Liver (tissue), 9 donors: ENCODE results near the gene NPIPA3. TPM values are rescaled to one million over a fixed set of nuclear protein-coding genes. Genes with fewer than 3 reads are reported as not detected.
"Not testable (repeated sequence)": the region's sequence is repeated elsewhere in the genome, so short reads cannot be mapped to it uniquely, and the experiment has no call there.

Experiments used
- DNase-seq: peaks from one replicate; pipeline ENCODE4 v3.0.0-alpha.2; 2017; ENCODE audit warnings: low spot score
- H3K27ac ChIP-seq, 2 donors: one replicate each; pipeline ENCODE4 v1.7.0; 2013; ENCODE audit warnings: inconsistent platforms in 2 of 2, low read length in 2 of 2, control low read depth in 1 of 2, low read depth in 1 of 2, mild to moderate bottlenecking in 1 of 2
- H3K27me3 ChIP-seq, 4 donors: one replicate each; pipeline versions ENCODE4 v1.6.1 to v1.7.0; 2013; ENCODE audit warnings: low read length in 3 of 4, inconsistent platforms in 1 of 4, mild to moderate bottlenecking in 1 of 4, moderate library complexity in 1 of 4; ENCODE audit not compliant: control insufficient read depth in 4 of 4, insufficient read depth in 4 of 4
- H3K36me3 ChIP-seq, 4 donors: one replicate each; pipeline versions ENCODE4 v1.6.1 to v1.7.0; 2013; ENCODE audit warnings: low read length in 3 of 4, mild to moderate bottlenecking in 3 of 4, low read depth in 1 of 4, moderate library complexity in 1 of 4; ENCODE audit not compliant: control insufficient read depth in 4 of 4, insufficient read depth in 3 of 4
- H3K4me1 ChIP-seq, 4 donors: one replicate each; pipeline versions ENCODE4 v1.6.1 to v1.7.0; 2013; ENCODE audit warnings: low read length in 3 of 4, mild to moderate bottlenecking in 3 of 4, moderate library complexity in 1 of 4; ENCODE audit not compliant: control insufficient read depth in 4 of 4, insufficient read depth in 4 of 4
- H3K4me3 ChIP-seq, 3 donors: one replicate each; pipeline versions ENCODE4 v1.6.1 to v1.7.0; 2013; ENCODE audit warnings: low read length in 3 of 3, control low read depth in 1 of 3, low read depth in 1 of 3, mild to moderate bottlenecking in 1 of 3
- H3K9ac ChIP-seq, 2 donors: one replicate each; pipeline ENCODE4 v1.7.0; 2013; ENCODE audit warnings: low read length in 2 of 2, mild to moderate bottlenecking in 2 of 2, moderate library complexity in 2 of 2, control low read depth in 1 of 2, low read depth in 1 of 2
- H3K9me3 ChIP-seq, 4 donors: one replicate each; pipeline versions ENCODE4 v1.6.1 to v1.7.0; 2013; ENCODE audit warnings: low read length in 3 of 4; ENCODE audit not compliant: control insufficient read depth in 4 of 4
- EGR1 ChIP-seq, 2 donors: IDR thresholded peaks; 2 replicates each; pipeline ENCODE4 v1.6.1; 2016 to 2018; ENCODE audit warnings: antibody characterized with exemption in 2 of 2, low read depth in 2 of 2
- FOXA1 ChIP-seq: IDR thresholded peaks from 2 replicates; pipeline ENCODE4 v1.6.1; 2016; ENCODE audit warnings: antibody characterized with exemption
- GABPA ChIP-seq, 2 donors: IDR thresholded peaks in 1 of 2; conservative IDR thresholded peaks in 1 of 2; 2 replicates each; pipeline ENCODE4 v1.6.1; 2016; ENCODE audit warnings: antibody characterized with exemption in 2 of 2, mild to moderate bottlenecking in 1 of 2, moderate library complexity in 1 of 2
- HNF4A ChIP-seq, 2 donors: conservative IDR thresholded peaks; 2 replicates each; pipeline ENCODE4 v1.6.1; 2016; ENCODE audit warnings: antibody characterized with exemption in 2 of 2, mild to moderate bottlenecking in 2 of 2
- HNF4G ChIP-seq: IDR thresholded peaks from 2 replicates; pipeline ENCODE4 v1.6.1; 2016; ENCODE audit warnings: antibody characterized with exemption
- NR2F2 ChIP-seq: IDR thresholded peaks from 2 replicates; pipeline ENCODE4 v1.6.1; 2016; ENCODE audit warnings: antibody characterized with exemption
- RXRA ChIP-seq, 2 donors: IDR thresholded peaks; 2 replicates each; pipeline ENCODE4 v1.6.1; 2017 to 2018; ENCODE audit warnings: antibody characterized with exemption in 2 of 2, mild to moderate bottlenecking in 1 of 2
- SP1 ChIP-seq: IDR thresholded peaks from 2 replicates; pipeline ENCODE4 v1.6.1; 2018; ENCODE audit warnings: antibody characterized with exemption, mild to moderate bottlenecking
- YY1 ChIP-seq: IDR thresholded peaks from 2 replicates; pipeline ENCODE4 v1.6.1; 2016; ENCODE audit warnings: antibody characterized with exemption, mild to moderate bottlenecking
- WGBS: extraction: QIAGEN DNeasy Blood & Tissue Kit; methylation state at CpG from one replicate; pipeline ENCODE4 v1.1.7; 2013; 5-methylcytosine and 5-hydroxymethylcytosine counted together
- polyA plus RNA-seq, 2 donors: library from polyadenylated mRNA; stranded (reverse) in 1 of 2; unstranded in 1 of 2; fragments of 200-250 nt in 1 of 2; fragments of >200 nt in 1 of 2; fragmentation: Nextera tagmentation in 1 of 2; extraction: Ambion mirVana in 1 of 2; gene quantifications; one replicate each; pipeline versions ENCODE4 v1.2.1 to v1.2.3, GENCODE V29; 2013 to 2015
- total RNA-seq, 2 donors: library from RNA; depleted of rRNA; stranded (reverse); fragments of >200 nt; gene quantifications; one replicate each; pipeline ENCODE4 v1.2.3, GENCODE V29; 2014
- TF ChIP-seq, protein P1 (sequence below): IDR thresholded peaks from 2 replicates; pipeline ENCODE4 v1.6.1; 2016; ENCODE audit warnings: antibody characterized with exemption
- TF ChIP-seq, protein P2 (sequence below): fragments of 150-350 bp; IDR thresholded peaks from 2 replicates; pipeline ENCODE4 v1.5.1; 2017; ENCODE audit warnings: improper control_type of control experiment, low read depth, low read length; ENCODE audit not compliant: missing input control
- donor health status: healthy.
- donor health status: healthy.
- donor health status: healthy.
- donor health status: healthy.
- donor health status: healthy.

The NPIPA3 gene
- total and polyA plus RNA-seq, 4 donors, result 0.22 to 0.75 (median 0.23) TPM; not detected in 1

DNA sequence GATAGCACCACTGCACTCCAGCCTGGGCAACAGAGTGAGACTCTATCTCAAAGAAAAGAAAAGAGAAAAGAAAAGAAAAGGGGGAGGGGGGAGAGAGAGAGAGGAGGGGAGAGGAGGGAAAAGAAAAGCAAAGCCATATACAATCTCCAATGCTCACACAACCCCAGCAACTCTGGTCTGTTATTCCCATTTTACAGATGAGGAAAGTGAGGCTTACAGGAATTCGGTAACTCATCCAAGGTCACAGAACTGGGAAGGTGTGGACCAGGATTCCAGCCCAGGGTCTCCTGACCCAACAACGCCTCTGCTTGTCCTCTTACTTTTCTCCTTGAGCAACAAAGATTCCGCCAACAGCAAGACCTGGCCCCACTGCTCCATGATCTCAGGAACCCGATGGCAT, 22.1 kb upstream of the NPIPA3 start:
- WGBS, result 95% methylated on average over 4 of the region's 4 CpGs
- no peaks in the 10 kb centered on the region for H3K4me1 ChIP-seq

DNA sequence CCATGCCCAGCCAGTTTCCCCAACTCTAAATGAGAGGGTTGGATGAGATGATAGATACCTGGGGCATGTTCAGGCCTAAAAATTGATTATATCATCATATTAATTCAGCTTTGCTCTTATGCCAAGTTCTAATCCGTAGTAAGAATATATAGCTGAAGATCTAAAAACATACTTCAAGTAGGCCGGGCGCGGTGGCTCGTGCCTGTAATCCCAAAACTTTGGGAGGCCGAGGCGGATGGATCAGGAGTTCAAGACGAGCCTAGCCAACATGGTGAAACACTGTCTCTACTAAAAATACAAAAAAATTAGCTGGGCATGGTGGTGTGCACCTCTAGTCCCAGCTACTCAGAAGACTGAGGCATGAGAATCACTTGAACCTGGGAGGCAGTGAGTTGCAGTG, 21.1 kb upstream of the NPIPA3 start:
- no peak for TF ChIP-seq YY1
- TF ChIP-seq HNF4G, result no peak
- no peak for TF ChIP-seq HNF4A (conservative IDR thresholded peaks at IDR 0.05)
- no peak for TF ChIP-seq GABPA (IDR thresholded peaks at IDR 0.05 in 1 of 2, conservative IDR thresholded peaks at IDR 0.05 in 1 of 2)
- TF ChIP-seq SP1, result no peak
- no peak for TF ChIP-seq RXRA (IDR thresholded peaks at IDR 0.05)
- no peak for TF ChIP-seq NR2F2
- no peak for TF ChIP-seq EGR1 (IDR thresholded peaks at IDR 0.05; ENCODE audit: low read depth in 2 of 2)
- TF ChIP-seq FOXA1, result no peak
- TF ChIP-seq, protein P1, sequence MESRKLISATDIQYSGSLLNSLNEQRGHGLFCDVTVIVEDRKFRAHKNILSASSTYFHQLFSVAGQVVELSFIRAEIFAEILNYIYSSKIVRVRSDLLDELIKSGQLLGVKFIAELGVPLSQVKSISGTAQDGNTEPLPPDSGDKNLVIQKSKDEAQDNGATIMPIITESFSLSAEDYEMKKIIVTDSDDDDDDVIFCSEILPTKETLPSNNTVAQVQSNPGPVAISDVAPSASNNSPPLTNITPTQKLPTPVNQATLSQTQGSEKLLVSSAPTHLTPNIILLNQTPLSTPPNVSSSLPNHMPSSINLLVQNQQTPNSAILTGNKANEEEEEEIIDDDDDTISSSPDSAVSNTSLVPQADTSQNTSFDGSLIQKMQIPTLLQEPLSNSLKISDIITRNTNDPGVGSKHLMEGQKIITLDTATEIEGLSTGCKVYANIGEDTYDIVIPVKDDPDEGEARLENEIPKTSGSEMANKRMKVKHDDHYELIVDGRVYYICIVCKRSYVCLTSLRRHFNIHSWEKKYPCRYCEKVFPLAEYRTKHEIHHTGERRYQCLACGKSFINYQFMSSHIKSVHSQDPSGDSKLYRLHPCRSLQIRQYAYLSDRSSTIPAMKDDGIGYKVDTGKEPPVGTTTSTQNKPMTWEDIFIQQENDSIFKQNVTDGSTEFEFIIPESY, result no peak
- no peak for DNase-seq
- 97% methylated on average over 8 of the region's 8 CpGs for WGBS

More for the DNA sequence above, 22.1 kb upstream of the NPIPA3 start:
- Histone ChIP-seq H3K36me3 (no peaks in the 10 kb centered on the region), H3K9ac (no peak overlapping the region), H3K27me3 (no peaks in the 10 kb centered on the region), H3K27ac (no peak overlapping the region), H3K4me3 (no peak overlapping the region), H3K9me3 (no peaks in the 10 kb centered on the region)
- DNase-seq, result no peak
- no peak for TF ChIP-seq SP1
- TF ChIP-seq GABPA (IDR thresholded peaks at IDR 0.05 in 1 of 2, conservative IDR thresholded peaks at IDR 0.05 in 1 of 2), result no peak
- TF ChIP-seq, protein P2, sequence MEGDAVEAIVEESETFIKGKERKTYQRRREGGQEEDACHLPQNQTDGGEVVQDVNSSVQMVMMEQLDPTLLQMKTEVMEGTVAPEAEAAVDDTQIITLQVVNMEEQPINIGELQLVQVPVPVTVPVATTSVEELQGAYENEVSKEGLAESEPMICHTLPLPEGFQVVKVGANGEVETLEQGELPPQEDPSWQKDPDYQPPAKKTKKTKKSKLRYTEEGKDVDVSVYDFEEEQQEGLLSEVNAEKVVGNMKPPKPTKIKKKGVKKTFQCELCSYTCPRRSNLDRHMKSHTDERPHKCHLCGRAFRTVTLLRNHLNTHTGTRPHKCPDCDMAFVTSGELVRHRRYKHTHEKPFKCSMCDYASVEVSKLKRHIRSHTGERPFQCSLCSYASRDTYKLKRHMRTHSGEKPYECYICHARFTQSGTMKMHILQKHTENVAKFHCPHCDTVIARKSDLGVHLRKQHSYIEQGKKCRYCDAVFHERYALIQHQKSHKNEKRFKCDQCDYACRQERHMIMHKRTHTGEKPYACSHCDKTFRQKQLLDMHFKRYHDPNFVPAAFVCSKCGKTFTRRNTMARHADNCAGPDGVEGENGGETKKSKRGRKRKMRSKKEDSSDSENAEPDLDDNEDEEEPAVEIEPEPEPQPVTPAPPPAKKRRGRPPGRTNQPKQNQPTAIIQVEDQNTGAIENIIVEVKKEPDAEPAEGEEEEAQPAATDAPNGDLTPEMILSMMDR, result no peak

DNA sequence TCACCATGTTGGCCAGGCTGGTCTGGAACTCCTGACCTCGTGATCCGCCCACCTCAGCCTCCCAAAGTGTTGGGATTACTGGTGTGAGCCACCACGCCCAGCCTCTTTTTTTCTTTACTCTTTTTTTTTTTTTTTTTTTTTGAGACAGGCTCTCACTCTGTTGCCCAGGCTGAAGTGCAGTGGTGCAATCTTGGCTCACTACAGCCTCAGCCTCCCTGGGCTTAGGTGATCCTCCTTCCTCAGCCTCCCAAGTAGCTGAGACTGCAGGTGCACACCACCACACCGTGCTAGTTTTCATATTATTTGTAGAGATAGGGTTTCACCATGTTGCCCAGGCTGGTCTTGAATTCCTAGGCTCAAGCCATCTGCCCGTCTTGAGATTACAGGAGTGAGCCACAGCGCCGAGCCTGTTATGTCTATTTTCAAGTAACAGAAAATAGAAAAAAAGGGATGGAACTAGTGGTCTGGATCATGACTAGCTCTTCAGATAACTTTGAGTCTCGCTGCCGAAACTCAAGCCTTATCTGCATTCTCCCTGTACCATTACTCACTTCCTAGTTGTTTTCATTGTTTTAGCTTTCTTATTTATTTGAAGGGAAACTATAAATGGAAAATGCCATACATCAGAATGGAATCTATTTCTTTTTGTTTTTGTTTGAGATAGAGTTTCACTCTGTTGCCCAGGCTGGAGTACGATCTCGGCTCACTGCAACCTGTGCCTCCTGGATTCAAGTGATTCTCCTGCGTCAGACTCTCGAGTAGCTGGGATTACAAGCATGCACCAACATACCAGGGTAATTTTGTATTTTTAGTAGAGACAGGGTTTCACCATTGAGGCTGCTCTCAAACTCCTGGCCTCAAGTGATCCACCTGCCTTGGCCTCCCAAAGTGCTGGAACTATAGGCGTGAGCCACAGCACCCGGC, 17.1 kb upstream of the NPIPA3 start:
- not testable (repeated sequence) for H3K9ac ChIP-seq, DNase-seq, H3K27ac ChIP-seq, H3K4me3 ChIP-seq, H3K36me3 ChIP-seq, H3K4me1 ChIP-seq, H3K27me3 ChIP-seq, H3K9me3 ChIP-seq
- 81% methylated on average over 15 of the region's 15 CpGs for WGBS

More for the DNA sequence above, 21.1 kb upstream of the NPIPA3 start:
- H3K4me3 ChIP-seq, result no peak overlapping the region
- H3K4me1 ChIP-seq, result no peaks in the 10 kb centered on the region
- no peaks in the 10 kb centered on the region for H3K27me3 ChIP-seq
- H3K36me3 ChIP-seq, result no peaks in the 10 kb centered on the region
- no peak overlapping the region for H3K9ac ChIP-seq
- no peaks in the 10 kb centered on the region for H3K9me3 ChIP-seq
- H3K27ac ChIP-seq, result no peak overlapping the region

DNA sequence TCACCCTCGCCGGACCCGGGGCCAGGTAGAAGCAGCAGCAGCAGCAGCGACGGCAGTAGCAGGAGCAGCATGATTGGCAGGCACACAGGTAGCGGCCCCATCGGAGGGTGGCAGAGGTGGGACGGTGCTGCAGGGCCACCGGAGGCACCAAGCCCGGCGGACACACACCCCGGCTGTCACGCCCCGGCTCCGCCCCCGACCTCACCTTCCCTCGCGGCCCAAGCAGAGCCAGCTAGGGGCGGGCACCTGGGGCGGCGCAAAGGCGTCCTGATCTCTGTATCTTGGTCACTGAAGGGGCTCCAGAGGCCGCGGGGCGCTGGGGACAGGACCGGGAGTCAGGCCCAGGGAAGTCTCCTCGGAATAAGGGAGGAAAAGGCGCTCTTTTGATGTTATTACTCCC, 9.1 kb upstream of the NPIPA3 start, which contains the start of gene PLA2G10:
Gene PLA2G10 (minus strand): TSS at position 180 of the 400 bp plus-strand sequence. CDS start 79 bp downstream, at position 101.
- no CpG with 5 or more reads among the region's 28 CpGs for WGBS
- DNase-seq, H3K27me3 ChIP-seq, H3K9me3 ChIP-seq, H3K27ac ChIP-seq, H3K36me3 ChIP-seq, H3K4me3 ChIP-seq, H3K9ac ChIP-seq, H3K4me1 ChIP-seq: not testable (repeated sequence)

DNA sequence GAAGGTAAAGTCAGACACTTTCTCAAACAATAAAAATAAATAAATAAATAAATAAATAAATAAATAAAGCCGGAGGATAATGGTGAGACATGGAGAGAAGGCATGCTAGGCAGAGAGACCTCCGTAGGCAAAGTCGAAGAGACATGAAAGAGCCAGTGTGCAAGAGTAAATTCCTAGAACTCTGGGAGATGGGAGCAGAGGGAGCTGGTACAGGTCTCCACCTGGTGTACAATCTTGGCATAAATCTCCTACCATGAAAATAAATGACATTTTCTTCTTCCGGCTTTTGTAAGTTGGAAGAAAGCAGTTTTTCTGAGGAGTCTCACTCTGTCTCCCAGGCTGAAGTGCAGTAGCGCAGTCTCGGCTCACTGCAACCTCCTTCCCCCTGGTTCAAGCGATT, 1.4 kb upstream of the NPIPA3 start:
- whole genome bisulfite sequencing, result 53% methylated on average over 2 of the region's 7 CpGs
- H3K27me3 ChIP-seq, H3K27ac ChIP-seq, H3K9ac ChIP-seq, H3K4me1 ChIP-seq, H3K9me3 ChIP-seq, H3K36me3 ChIP-seq, H3K4me3 ChIP-seq, DNase-seq: not testable (repeated sequence)

DNA sequence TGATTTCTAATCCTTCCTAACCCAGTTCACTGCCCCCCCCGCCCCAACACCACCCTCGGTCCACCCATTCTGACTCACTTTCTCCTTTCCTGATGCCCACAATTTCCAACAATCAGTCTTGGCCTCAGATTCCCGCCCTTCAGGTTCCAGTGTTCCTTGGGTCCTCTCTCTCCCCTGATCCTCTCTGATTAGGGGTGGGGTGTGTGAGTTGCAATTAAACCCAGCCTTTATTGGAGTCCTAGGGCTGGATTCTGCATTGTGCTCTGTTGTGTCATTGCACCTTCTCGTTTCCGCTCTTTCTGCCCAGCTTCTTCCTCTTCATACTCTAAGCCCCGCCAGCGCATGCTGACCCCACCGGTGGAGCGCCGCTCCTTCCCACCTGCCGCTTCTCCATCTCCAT, 539 bp upstream of the NPIPA3 start:
- not testable (repeated sequence) for H3K9ac ChIP-seq, DNase-seq, H3K4me3 ChIP-seq, H3K27ac ChIP-seq, H3K9me3 ChIP-seq, H3K27me3 ChIP-seq, H3K4me1 ChIP-seq, H3K36me3 ChIP-seq
- no CpG with 5 or more reads among the region's 11 CpGs for WGBS
